Measurements from ENCODE around the gene TSPAN9. TPM values are rescaled to one million over a fixed set of nuclear protein-coding genes. Genes with fewer than 3 reads are reported as not detected.

Gene TSPAN9
- total RNA-seq, 1 donor = 3.5 TPM

GRCh38 chr12:3154006-3154405, 76.8 kb downstream of the TSPAN9 start:
- Histone ChIP-seq H3K4me1 (ENCODE audit: insufficient read depth, low read length) (no peaks in the 10 kb centered on the region), H3K4me3 (ENCODE audit: low read length) (no peak overlapping the region), H3K9me3 (ENCODE audit: low read depth, low read length) (no peaks in the 10 kb centered on the region), H3K27me3 (ENCODE audit: insufficient read depth, low read length) (peaks cover 6% of the 10 kb centered on the region)

- H3K4me3 ChIP-seq (ENCODE audit: low read length) = no peak overlapping the region
- H3K4me1 ChIP-seq (ENCODE audit: insufficient read depth, low read length) = no peaks in the 10 kb centered on the region
- H3K27me3 ChIP-seq (ENCODE audit: insufficient read depth, low read length) = peaks cover 5% of the 10 kb centered on the region
- no peaks in the 10 kb centered on the region for H3K9me3 ChIP-seq (ENCODE audit: low read depth, low read length)
Observed at GRCh38 chr12:3155702-3156370, 78.7 kb downstream of the TSPAN9 start.

DNA sequence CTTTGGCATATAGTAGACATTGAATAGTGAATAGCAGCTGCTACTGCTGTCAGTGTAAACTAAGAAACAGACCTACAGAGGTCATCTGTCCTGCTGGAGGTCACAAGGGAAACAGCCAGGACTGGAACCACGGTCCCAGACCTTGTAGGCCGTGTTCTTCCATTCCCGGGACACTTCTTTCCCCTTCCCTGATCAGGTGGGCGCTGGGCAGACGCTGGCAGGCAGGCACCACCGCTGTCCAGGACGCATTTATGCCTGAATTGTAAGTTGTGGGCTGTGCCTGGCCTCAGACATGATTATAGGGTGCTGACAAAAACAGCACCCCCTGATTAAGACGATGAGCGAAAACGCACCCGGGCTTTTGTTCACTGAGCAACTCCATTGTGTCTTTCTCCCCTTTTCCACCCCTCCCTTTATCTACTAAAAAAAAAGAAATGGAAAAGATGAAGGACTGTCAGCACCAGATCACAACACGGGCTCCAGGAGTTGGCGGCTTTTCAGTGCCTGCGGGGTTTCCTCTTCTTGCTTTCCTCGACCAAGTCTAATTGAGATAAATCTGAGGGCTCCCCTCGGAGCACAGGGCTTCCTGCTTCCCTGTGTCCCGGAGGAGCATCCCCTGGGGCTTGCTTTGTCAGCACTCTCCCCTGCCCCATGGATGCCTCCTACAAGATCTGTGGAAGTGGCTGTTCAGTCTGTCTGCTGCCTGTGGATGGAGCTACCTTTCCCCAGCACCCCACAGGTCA, 80.6 kb downstream of the TSPAN9 start:
- H3K4me1 ChIP-seq (ENCODE audit: insufficient read depth, low read length) = no peaks in the 10 kb centered on the region
- H3K4me3 ChIP-seq (ENCODE audit: low read length) = no peak overlapping the region
- H3K9me3 ChIP-seq (ENCODE audit: low read depth, low read length) = no peaks in the 10 kb centered on the region
- H3K27me3 ChIP-seq (ENCODE audit: insufficient read depth, low read length) = no peaks in the 10 kb centered on the region

GRCh38 chr12:3158851-3159465, 81.8 kb downstream of the TSPAN9 start:
- H3K27me3 ChIP-seq (ENCODE audit: insufficient read depth, low read length) = no peaks in the 10 kb centered on the region
- no peaks in the 10 kb centered on the region for H3K9me3 ChIP-seq (ENCODE audit: low read depth, low read length)
- H3K4me3 ChIP-seq (ENCODE audit: low read length) = no peak overlapping the region
- no peaks in the 10 kb centered on the region for H3K4me1 ChIP-seq (ENCODE audit: insufficient read depth, low read length)

- no peaks in the 10 kb centered on the region for H3K27me3 ChIP-seq (ENCODE audit: insufficient read depth, low read length)
- no peaks in the 10 kb centered on the region for H3K9me3 ChIP-seq (ENCODE audit: low read depth, low read length)
- no peak overlapping the region for H3K4me3 ChIP-seq (ENCODE audit: low read length)
- H3K4me1 ChIP-seq (ENCODE audit: insufficient read depth, low read length) = no peaks in the 10 kb centered on the region
Observed at GRCh38 chr12:3160081-3160480, 82.9 kb downstream of the TSPAN9 start.

GRCh38 chr12:3161861-3162260, 84.7 kb downstream of the TSPAN9 start:
- Histone ChIP-seq H3K4me3 (ENCODE audit: low read length) (no peak overlapping the region), H3K9me3 (ENCODE audit: low read depth, low read length) (no peaks in the 10 kb centered on the region)

DNA sequence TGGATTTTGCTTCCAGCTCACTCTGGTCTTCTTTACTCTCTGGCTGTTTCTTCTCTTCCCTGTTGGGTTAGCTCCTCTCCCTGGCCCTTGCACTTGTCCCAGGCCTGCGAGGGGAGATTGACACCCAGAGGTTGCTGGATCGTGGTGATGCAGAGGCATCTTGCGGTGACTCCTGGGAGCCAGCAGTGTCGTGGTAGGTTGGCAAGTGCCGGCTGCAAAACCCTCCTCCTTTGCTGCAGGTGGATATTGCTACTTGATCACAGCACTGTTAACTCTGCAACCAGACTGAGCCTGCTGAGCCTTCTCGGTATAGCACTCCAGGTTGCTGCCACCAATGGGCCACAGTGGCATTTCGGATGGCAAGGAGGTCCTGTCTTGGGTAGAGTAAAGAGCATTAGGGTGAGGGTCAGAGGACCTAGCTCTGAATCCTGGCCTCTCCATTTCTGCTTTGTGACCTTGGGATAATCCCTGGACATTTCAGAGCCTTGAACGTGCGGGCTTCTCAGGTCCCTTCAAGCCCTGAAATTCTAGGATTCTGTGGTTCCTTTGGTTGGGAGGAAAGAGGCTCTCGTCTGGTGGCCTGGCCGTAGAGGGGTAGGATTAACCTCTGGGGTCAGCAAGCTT, 87.4 kb downstream of the TSPAN9 start:
- Histone ChIP-seq H3K4me3 (ENCODE audit: low read length) (no peak overlapping the region), H3K4me1 (ENCODE audit: insufficient read depth, low read length) (no peaks in the 10 kb centered on the region), H3K27me3 (ENCODE audit: insufficient read depth, low read length) (no peaks in the 10 kb centered on the region), H3K9me3 (ENCODE audit: low read depth, low read length) (no peaks in the 10 kb centered on the region)

More at GRCh38 chr12:3161861-3162260, 84.7 kb downstream of the TSPAN9 start:
- H3K27me3 ChIP-seq (ENCODE audit: insufficient read depth, low read length) = no peaks in the 10 kb centered on the region
- H3K4me1 ChIP-seq (ENCODE audit: insufficient read depth, low read length) = no peaks in the 10 kb centered on the region

- no peaks in the 10 kb centered on the region for H3K4me1 ChIP-seq (ENCODE audit: insufficient read depth, low read length)
- no peaks in the 10 kb centered on the region for H3K27me3 ChIP-seq (ENCODE audit: insufficient read depth, low read length)
- H3K9me3 ChIP-seq (ENCODE audit: low read depth, low read length) = no peaks in the 10 kb centered on the region
- no peak overlapping the region for H3K4me3 ChIP-seq (ENCODE audit: low read length)
Observed at GRCh38 chr12:3165078-3165980, 88.2 kb downstream of the TSPAN9 start.

DNA sequence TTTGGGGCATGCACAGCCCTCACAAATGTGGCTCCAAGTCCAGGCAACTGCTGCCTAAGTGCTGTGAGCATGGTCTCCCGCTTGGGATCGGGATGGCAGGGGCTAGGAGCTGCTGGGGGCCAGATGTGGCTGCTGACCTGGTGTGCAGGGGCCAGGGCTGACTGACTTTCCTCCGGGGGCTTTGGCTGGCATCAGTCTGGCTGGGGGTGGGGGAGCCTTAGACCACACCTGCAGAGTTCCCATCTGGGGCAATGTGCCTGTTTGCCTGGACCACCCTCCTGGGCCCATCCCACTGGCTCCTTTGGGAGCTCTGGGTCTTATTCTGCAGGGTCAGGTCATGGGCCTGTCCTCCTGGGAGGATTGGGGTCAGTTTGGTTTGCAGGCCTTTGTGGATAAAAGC, 90.5 kb downstream of the TSPAN9 start:
- no peaks in the 10 kb centered on the region for H3K27me3 ChIP-seq (ENCODE audit: insufficient read depth, low read length)
- H3K9me3 ChIP-seq (ENCODE audit: low read depth, low read length) = no peaks in the 10 kb centered on the region
- H3K4me1 ChIP-seq (ENCODE audit: insufficient read depth, low read length) = no peaks in the 10 kb centered on the region
- no peak overlapping the region for H3K4me3 ChIP-seq (ENCODE audit: low read length)

DNA sequence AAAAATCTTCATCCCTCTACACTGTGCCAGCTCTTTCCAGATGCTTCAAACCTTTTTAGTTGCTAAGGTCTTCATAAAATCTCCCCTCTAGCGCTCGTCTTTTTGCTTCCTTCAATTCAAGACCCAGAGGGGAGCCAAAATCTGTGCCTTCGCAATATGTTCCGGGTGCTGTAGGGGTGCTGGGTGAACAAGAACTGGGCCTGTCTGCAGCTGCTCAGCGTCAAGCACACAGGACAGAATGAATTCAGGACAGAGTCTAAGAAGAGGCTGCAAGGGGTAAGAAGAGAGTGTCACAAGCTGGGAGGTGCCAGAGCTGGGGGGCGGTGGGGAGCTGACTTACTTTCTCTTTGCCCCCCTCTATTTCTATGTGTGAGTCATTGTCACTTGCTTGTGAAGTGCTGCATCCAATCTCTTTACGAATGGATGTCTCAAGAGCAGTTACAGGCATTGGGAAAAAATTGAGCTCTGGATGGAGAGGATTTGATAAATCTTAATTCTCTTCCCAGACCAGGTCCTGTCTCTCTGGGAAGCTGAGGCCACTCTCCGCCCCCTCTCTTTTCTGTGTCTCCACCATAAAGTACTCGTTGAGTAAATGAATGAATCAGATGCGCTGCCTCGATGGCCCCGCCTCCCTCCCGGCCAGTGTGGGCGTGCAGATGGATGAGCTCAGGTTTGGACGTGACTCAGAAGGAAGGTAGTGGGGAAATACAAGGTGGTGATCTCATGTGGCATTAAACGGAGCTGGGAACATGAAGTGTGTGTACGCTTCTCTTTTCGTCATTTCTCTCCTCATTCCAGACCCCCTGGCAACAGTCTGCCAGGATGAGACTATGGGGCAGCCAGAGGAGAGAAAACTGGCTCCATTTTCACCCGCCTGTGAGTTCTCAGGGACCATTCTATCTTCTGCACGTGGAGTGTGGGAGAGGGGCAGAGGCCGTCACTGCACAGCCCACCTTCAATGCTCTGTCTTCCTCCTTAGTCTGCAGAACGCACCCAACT, 91.3 kb downstream of the TSPAN9 start:
- Histone ChIP-seq H3K4me3 (ENCODE audit: low read length) (no peak overlapping the region), H3K9me3 (ENCODE audit: low read depth, low read length) (no peaks in the 10 kb centered on the region), H3K27me3 (ENCODE audit: insufficient read depth, low read length) (no peaks in the 10 kb centered on the region), H3K4me1 (ENCODE audit: insufficient read depth, low read length) (no peaks in the 10 kb centered on the region)

DNA sequence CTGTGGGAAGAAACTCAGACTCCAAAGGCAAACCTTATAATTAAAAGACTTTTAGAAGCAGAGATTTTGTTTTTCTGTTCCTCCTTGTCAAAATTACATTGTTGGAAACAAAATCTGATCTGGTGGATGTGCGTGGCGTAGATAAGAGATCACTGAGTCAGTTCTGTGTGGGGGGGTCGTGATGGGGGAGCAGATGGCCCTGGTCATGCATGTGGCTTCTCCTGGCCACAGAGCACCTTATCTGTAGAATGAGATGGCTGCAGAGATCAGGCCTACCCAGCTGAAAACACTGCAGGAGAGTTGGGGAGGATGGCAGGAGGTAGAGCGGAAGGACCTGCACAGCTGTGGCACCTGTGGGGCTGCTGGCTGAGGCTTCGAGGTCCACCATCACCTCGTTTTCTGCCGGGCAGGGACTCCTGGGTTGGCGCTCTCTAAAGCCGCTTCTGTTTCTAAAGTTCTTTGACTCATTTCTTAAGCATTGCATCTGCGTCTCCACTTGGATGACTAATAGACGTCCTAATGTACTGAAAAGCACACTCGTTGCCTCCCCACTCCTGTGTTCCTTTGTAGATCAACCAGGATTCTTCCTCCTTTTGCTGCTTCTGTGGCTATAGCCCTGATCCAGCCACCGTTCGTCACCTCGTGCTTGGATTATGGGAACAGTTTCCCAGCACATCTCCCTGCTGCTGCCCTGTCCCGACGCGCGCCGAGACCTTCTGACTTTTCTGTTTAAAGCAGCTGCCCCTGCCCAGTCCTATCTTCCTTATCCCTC, 93.4 kb downstream of the TSPAN9 start:
- H3K4me3 ChIP-seq (ENCODE audit: low read length) = no peak overlapping the region

GRCh38 chr12:3171195-3171591, 94.0 kb downstream of the TSPAN9 start:
- Histone ChIP-seq H3K4me1 (ENCODE audit: insufficient read depth, low read length) (no peaks in the 10 kb centered on the region), H3K27me3 (ENCODE audit: insufficient read depth, low read length) (no peaks in the 10 kb centered on the region), H3K9me3 (ENCODE audit: low read depth, low read length) (no peaks in the 10 kb centered on the region), H3K4me3 (ENCODE audit: low read length) (no peak overlapping the region)

More for the DNA sequence above, 93.4 kb downstream of the TSPAN9 start:
- Histone ChIP-seq H3K9me3 (ENCODE audit: low read depth, low read length) (no peaks in the 10 kb centered on the region), H3K27me3 (ENCODE audit: insufficient read depth, low read length) (no peaks in the 10 kb centered on the region), H3K4me1 (ENCODE audit: insufficient read depth, low read length) (no peaks in the 10 kb centered on the region)
